Measurements from ENCODE around the gene MXRA5.
"Not testable (repeated sequence)": the region's sequence is repeated elsewhere in the genome, so short reads cannot be mapped to it uniquely, and the experiment has no call there.

Gene MXRA5

GRCh38 chrX:3378156-3378555 lies 31.7 kb upstream of the MXRA5 start:
- Histone ChIP-seq H3K23ac (ENCODE audit: low read length) (no peak overlapping the region), H3K36me3 (ENCODE audit: control insufficient read depth in 1 of 2, insufficient read depth in 2 of 2, low read length in 2 of 2) (no peaks in the 10 kb centered on the region), H3K4ac (ENCODE audit: low read depth, low read length) (no peak overlapping the region), H2AFZ (ENCODE audit: insufficient read depth, low read length, poor library complexity) (no peak overlapping the region), H4K91ac (ENCODE audit: low read depth, low read length) (no peak overlapping the region), H3K9me3 (ENCODE audit: insufficient read depth, low read depth, low read length) (peaks cover 6% of the 10 kb centered on the region), H4K12ac (ENCODE audit: low read depth, low read length) (no peak overlapping the region), H2AK5ac (ENCODE audit: low read length) (no peak overlapping the region), H3K79me1 (ENCODE audit: low read length) (no peaks in the 10 kb centered on the region), H2BK5ac (ENCODE audit: low read depth, low read length, poor library complexity) (no peak overlapping the region), H3K14ac (ENCODE audit: low read length) (no peak overlapping the region), H3K4me1 (ENCODE audit: control insufficient read depth in 1 of 2, insufficient read depth in 2 of 2, low read length in 2 of 2) (no peaks in the 10 kb centered on the region), H3K27ac (ENCODE audit: low read depth, low read length) (no peak overlapping the region), H3K27me3 (ENCODE audit: insufficient read depth, low read length) (no peaks in the 10 kb centered on the region), H2BK12ac (ENCODE audit: low read length) (no peak overlapping the region), H3K79me2 (ENCODE audit: control insufficient read depth, insufficient read depth, low read length, poor library complexity) (no peaks in the 10 kb centered on the region), H3K9ac (ENCODE audit: low read length) (no peak overlapping the region), H3K4me3 (ENCODE audit: low read depth, low read length) (no peak overlapping the region), H3K4me2 (ENCODE audit: low read length) (no peak overlapping the region), H2BK120ac (ENCODE audit: insufficient read depth, low read length, poor library complexity) (no peak overlapping the region), H3K18ac (ENCODE audit: low read length) (no peak overlapping the region), H4K8ac (ENCODE audit: low read depth, low read length) (no peak overlapping the region)
- DNase-seq = no peak
- no CpG with 5 or more reads among the region's 4 CpGs for WGBS (ENCODE audit: extremely low coverage, insufficient coverage, insufficient read length)

- WGBS (ENCODE audit: extremely low coverage, insufficient coverage, insufficient read length) = no CpG with 5 or more reads among the region's 13 CpGs
- Histone ChIP-seq H3K27ac (ENCODE audit: low read depth, low read length) (no peak overlapping the region), H3K9ac (ENCODE audit: low read length) (no peak overlapping the region), H2BK12ac (ENCODE audit: low read length) (no peak overlapping the region), H3K23ac (ENCODE audit: low read length) (no peak overlapping the region), H4K8ac (ENCODE audit: low read depth, low read length) (no peak overlapping the region), H2AK5ac (ENCODE audit: low read length) (no peak overlapping the region), H3K18ac (ENCODE audit: low read length) (no peak overlapping the region), H2AFZ (ENCODE audit: insufficient read depth, low read length, poor library complexity) (no peak overlapping the region), H3K4ac (ENCODE audit: low read depth, low read length) (no peak overlapping the region), H3K4me1 (ENCODE audit: control insufficient read depth in 1 of 2, insufficient read depth in 2 of 2, low read length in 2 of 2) (no peaks in the 10 kb centered on the region), H3K79me2 (ENCODE audit: control insufficient read depth, insufficient read depth, low read length, poor library complexity) (no peaks in the 10 kb centered on the region), H3K4me3 (ENCODE audit: low read depth, low read length) (peak overlapping the region; percentile 59), H3K14ac (ENCODE audit: low read length) (no peak overlapping the region), H3K36me3 (ENCODE audit: control insufficient read depth in 1 of 2, insufficient read depth in 2 of 2, low read length in 2 of 2) (no peaks in the 10 kb centered on the region), H4K12ac (ENCODE audit: low read depth, low read length) (no peak overlapping the region), H3K27me3 (ENCODE audit: insufficient read depth, low read length) (no peaks in the 10 kb centered on the region), H2BK120ac (ENCODE audit: insufficient read depth, low read length, poor library complexity) (no peak overlapping the region), H3K79me1 (ENCODE audit: low read length) (no peaks in the 10 kb centered on the region), H4K91ac (ENCODE audit: low read depth, low read length) (no peak overlapping the region), H3K4me2 (ENCODE audit: low read length) (no peak overlapping the region), H2BK5ac (ENCODE audit: low read depth, low read length, poor library complexity) (no peak overlapping the region), H3K9me3 (ENCODE audit: insufficient read depth, low read depth, low read length) (peaks cover 6% of the 10 kb centered on the region)
- no peak for DNase-seq
Observed at GRCh38 chrX:3377560-3377959, 31.1 kb upstream of the MXRA5 start.

GRCh38 chrX:3375878-3376508 lies 29.5 kb upstream of the MXRA5 start:
- not testable (repeated sequence) for H2AFZ ChIP-seq (ENCODE audit: insufficient read depth, low read length, poor library complexity); H3K9ac ChIP-seq (ENCODE audit: low read length); H4K91ac ChIP-seq (ENCODE audit: low read depth, low read length); H3K4me3 ChIP-seq (ENCODE audit: low read depth, low read length); H3K18ac ChIP-seq (ENCODE audit: low read length); H2BK120ac ChIP-seq (ENCODE audit: insufficient read depth, low read length, poor library complexity); H2BK5ac ChIP-seq (ENCODE audit: low read depth, low read length, poor library complexity); H3K27me3 ChIP-seq (ENCODE audit: insufficient read depth, low read length); H3K14ac ChIP-seq (ENCODE audit: low read length); H3K23ac ChIP-seq (ENCODE audit: low read length); H3K4me2 ChIP-seq (ENCODE audit: low read length); H4K12ac ChIP-seq (ENCODE audit: low read depth, low read length); H3K4me1 ChIP-seq (ENCODE audit: control insufficient read depth in 1 of 2, insufficient read depth in 2 of 2, low read length in 2 of 2); H3K79me1 ChIP-seq (ENCODE audit: low read length); H4K8ac ChIP-seq (ENCODE audit: low read depth, low read length); H3K27ac ChIP-seq (ENCODE audit: low read depth, low read length); H3K4ac ChIP-seq (ENCODE audit: low read depth, low read length); H3K79me2 ChIP-seq (ENCODE audit: control insufficient read depth, insufficient read depth, low read length, poor library complexity); H2BK12ac ChIP-seq (ENCODE audit: low read length); H2AK5ac ChIP-seq (ENCODE audit: low read length); H3K9me3 ChIP-seq (ENCODE audit: insufficient read depth, low read depth, low read length); H3K36me3 ChIP-seq (ENCODE audit: control insufficient read depth in 1 of 2, insufficient read depth in 2 of 2, low read length in 2 of 2); DNase-seq
- no CpG with 5 or more reads among the region's 2 CpGs for WGBS (ENCODE audit: extremely low coverage, insufficient coverage, insufficient read length)

DNA sequence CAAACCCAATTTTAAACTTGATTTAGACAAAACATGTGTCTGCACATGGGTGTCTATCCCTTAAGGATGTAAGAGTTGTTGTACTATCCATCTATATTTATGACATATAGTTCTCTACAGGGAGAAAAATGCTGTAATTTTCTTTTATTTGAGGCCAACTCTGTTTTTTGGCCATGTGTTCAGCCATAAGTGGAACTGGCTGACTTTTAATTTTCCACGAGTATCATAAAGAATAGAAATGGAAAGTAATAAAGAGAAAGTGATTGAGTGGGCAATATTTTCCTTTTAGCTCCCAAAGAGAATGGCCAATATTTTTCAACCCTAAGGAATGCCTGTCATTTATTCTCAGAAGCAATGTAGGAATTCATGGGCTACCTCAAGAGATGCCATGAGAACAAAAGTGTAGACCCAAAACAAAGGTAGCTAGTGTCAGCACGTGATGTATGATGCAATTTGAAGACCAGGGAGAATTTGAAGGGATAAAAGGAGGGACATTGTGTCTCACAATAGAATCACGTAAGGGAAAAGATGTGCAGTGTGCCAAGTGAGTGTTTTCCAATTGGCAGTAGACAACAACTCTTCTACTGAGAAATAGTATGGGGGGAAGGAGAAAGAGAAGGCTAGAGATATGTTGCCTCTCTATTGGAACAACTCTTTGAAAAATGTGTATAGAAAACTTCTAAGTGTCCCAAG lies 27.8 kb upstream of the MXRA5 start:
- Histone ChIP-seq H4K91ac (ENCODE audit: low read depth, low read length) (no peak overlapping the region), H3K79me1 (ENCODE audit: low read length) (no peaks in the 10 kb centered on the region), H3K4ac (ENCODE audit: low read depth, low read length) (no peak overlapping the region), H2BK5ac (ENCODE audit: low read depth, low read length, poor library complexity) (no peak overlapping the region), H3K9me3 (ENCODE audit: insufficient read depth, low read depth, low read length) (peaks cover 6% of the 10 kb centered on the region), H3K27me3 (ENCODE audit: insufficient read depth, low read length) (no peaks in the 10 kb centered on the region), H4K12ac (ENCODE audit: low read depth, low read length) (no peak overlapping the region), H3K4me3 (ENCODE audit: low read depth, low read length) (no peak overlapping the region), H3K14ac (ENCODE audit: low read length) (no peak overlapping the region), H3K4me2 (ENCODE audit: low read length) (no peak overlapping the region), H3K36me3 (ENCODE audit: control insufficient read depth in 1 of 2, insufficient read depth in 2 of 2, low read length in 2 of 2) (no peaks in the 10 kb centered on the region), H3K4me1 (ENCODE audit: control insufficient read depth in 1 of 2, insufficient read depth in 2 of 2, low read length in 2 of 2) (no peaks in the 10 kb centered on the region), H3K18ac (ENCODE audit: low read length) (no peak overlapping the region), H2BK120ac (ENCODE audit: insufficient read depth, low read length, poor library complexity) (no peak overlapping the region), H3K9ac (ENCODE audit: low read length) (no peak overlapping the region), H3K79me2 (ENCODE audit: control insufficient read depth, insufficient read depth, low read length, poor library complexity) (no peaks in the 10 kb centered on the region), H2AK5ac (ENCODE audit: low read length) (no peak overlapping the region), H3K23ac (ENCODE audit: low read length) (no peak overlapping the region), H4K8ac (ENCODE audit: low read depth, low read length) (no peak overlapping the region), H3K27ac (ENCODE audit: low read depth, low read length) (no peak overlapping the region), H2BK12ac (ENCODE audit: low read length) (no peak overlapping the region), H2AFZ (ENCODE audit: insufficient read depth, low read length, poor library complexity) (no peak overlapping the region)
- WGBS (ENCODE audit: extremely low coverage, insufficient coverage, insufficient read length) = no CpG with 5 or more reads among the region's 3 CpGs
- no peak for DNase-seq

Data from trophoblast cell (in vitro differentiated cells and primary cell).